Activated T-cell treated with anti-CD3 and anti-CD28 coated beads for 48 hours (primary cell): ENCODE data around the gene CCSER1.

ENCODE experiments used
- DNase-seq: peaks from one replicate; pipeline ENCODE4 v3.0.0-alpha.2; 2020; ENCODE audit warnings: low read depth

The CCSER1 gene

GRCh38 chr4:90128961-90129495 lies 1.8 kb downstream of the CCSER1 start:
- no peak for DNase-seq

GRCh38 chr4:90130076-90130475 lies 2.9 kb downstream of the CCSER1 start:
- DNase-seq, result no peak

- DNase-seq, result no peak
These were observed 10.4 kb downstream of the CCSER1 start for GRCh38 chr4:90137555-90137954.

- DNase-seq, result no peak
These were observed 14.9 kb downstream of the CCSER1 start for GRCh38 chr4:90142081-90142480.

GRCh38 chr4:90145319-90145718 lies 18.1 kb downstream of the CCSER1 start:
- no peak for DNase-seq

- no peak for DNase-seq
These were observed 19.1 kb downstream of the CCSER1 start for GRCh38 chr4:90146306-90146705.

GRCh38 chr4:90148574-90149148 lies 21.5 kb downstream of the CCSER1 start:
- no peak for DNase-seq

- DNase-seq, result no peak
These were observed 24.8 kb downstream of the CCSER1 start for GRCh38 chr4:90152024-90152423.

- no peak for DNase-seq
These were observed 32.0 kb downstream of the CCSER1 start for GRCh38 chr4:90159193-90159592.

- no peak for DNase-seq
These were observed 32.9 kb downstream of the CCSER1 start for GRCh38 chr4:90160044-90160443.

GRCh38 chr4:90162566-90162965 lies 35.4 kb downstream of the CCSER1 start:
- no peak for DNase-seq

- DNase-seq, result no peak
These were observed 36.7 kb downstream of the CCSER1 start for GRCh38 chr4:90163872-90164271.

GRCh38 chr4:90165883-90166282 lies 38.7 kb downstream of the CCSER1 start:
- DNase-seq, result no peak

GRCh38 chr4:90171491-90171890 lies 44.3 kb downstream of the CCSER1 start:
- DNase-seq, result no peak

GRCh38 chr4:90174621-90175023 lies 47.4 kb downstream of the CCSER1 start:
- DNase-seq, result no peak

- no peak for DNase-seq
These were observed 54.5 kb downstream of the CCSER1 start for GRCh38 chr4:90181644-90182043.

- no peak for DNase-seq
These were observed 56.1 kb downstream of the CCSER1 start for GRCh38 chr4:90183254-90183653.

- no peak for DNase-seq
These were observed 57.4 kb downstream of the CCSER1 start for GRCh38 chr4:90184560-90184959.

- DNase-seq, result no peak
These were observed 58.2 kb downstream of the CCSER1 start for GRCh38 chr4:90185416-90185815.

- DNase-seq, result no peak
These were observed 59.0 kb downstream of the CCSER1 start for GRCh38 chr4:90186229-90186628.

GRCh38 chr4:90187148-90187884 lies 60.1 kb downstream of the CCSER1 start:
- DNase-seq, result no peak

- no peak for DNase-seq
These were observed 62.0 kb downstream of the CCSER1 start for GRCh38 chr4:90189178-90189577.

- no peak for DNase-seq
These were observed 62.8 kb downstream of the CCSER1 start for GRCh38 chr4:90189946-90190345.

- DNase-seq, result no peak
These were observed 63.3 kb downstream of the CCSER1 start for GRCh38 chr4:90190525-90190924.
